CD8-positive, alpha-beta memory T cell (primary cell): ENCODE results near the gene EOLA1. TPM values are rescaled to one million over a fixed set of nuclear protein-coding genes. Genes with fewer than 3 reads are reported as not detected.
"Not testable (repeated sequence)": the region's sequence is repeated elsewhere in the genome, so short reads cannot be mapped to it uniquely, and the experiment has no call there.

Source experiments
- CTCF ChIA-PET: fragments of 350-600 bp; sonication (Branson Sonifier 250); formaldehyde crosslinking; loops from one replicate; lab custom pipeline; 2021; ENCODE audit warnings: antibody characterized with exemption; lab: Charles Lee
- POLR2A ChIA-PET: fragments of 350-600 bp; sonication (Branson Sonifier 250); formaldehyde crosslinking; loops from one replicate; lab custom pipeline; 2021; ENCODE audit warnings: antibody characterized with exemption; lab: Charles Lee
- DNase-seq, 5 donors: peaks; one replicate each; pipeline versions ENCODE4 v3.0.0 to v3.0.0-alpha.2; 2020 to 2022; ENCODE audit warnings: mixed read lengths in 1 of 5
- H3K27ac ChIP-seq: one replicate; pipeline ENCODE4 v1.7.0; 2013; ENCODE audit warnings: low read depth, mild to moderate bottlenecking, low read length, moderate library complexity
- H3K27me3 ChIP-seq: 2 replicates; pipeline ENCODE4 v1.7.0; 2013; ENCODE audit warnings: low read length, mild to moderate bottlenecking; ENCODE audit not compliant: insufficient read depth, poor library complexity, severe bottlenecking
- H3K36me3 ChIP-seq: 2 replicates; pipeline ENCODE4 v1.7.0; 2013; ENCODE audit warnings: mild to moderate bottlenecking, low read length, moderate library complexity; ENCODE audit not compliant: insufficient read depth
- H3K4me1 ChIP-seq: 2 replicates; pipeline ENCODE4 v1.7.0; 2013; ENCODE audit warnings: mild to moderate bottlenecking, low read length, moderate library complexity; ENCODE audit not compliant: insufficient read depth
- H3K4me3 ChIP-seq: 2 replicates; pipeline ENCODE4 v1.7.0; 2013; ENCODE audit warnings: mild to moderate bottlenecking, low read length
- H3K9me3 ChIP-seq: 2 replicates; pipeline ENCODE4 v1.7.0; 2013; ENCODE audit warnings: mild to moderate bottlenecking, low read length
- H3K27ac Mint-ChIP-seq, 8 donors: one replicate each; pipeline ENCODE4 v1.8.0; 2020 to 2021; ENCODE audit warnings: mixed read lengths in 8 of 8, mild to moderate bottlenecking in 6 of 8, inconsistent platforms in 3 of 8, moderate library complexity in 3 of 8
- H3K27me3 Mint-ChIP-seq, 2 donors: one replicate each; pipeline ENCODE4 v1.8.0; 2020 to 2021; ENCODE audit warnings: mixed read lengths in 2 of 2, mild to moderate bottlenecking in 1 of 2, moderate library complexity in 1 of 2
- H3K36me3 Mint-ChIP-seq, 3 donors: one replicate each; pipeline ENCODE4 v1.8.0; 2020 to 2021; ENCODE audit warnings: mixed read lengths in 3 of 3, inconsistent platforms in 1 of 3, mild to moderate bottlenecking in 1 of 3
- H3K4me1 Mint-ChIP-seq, 3 donors: one replicate each; pipeline ENCODE4 v1.8.0; 2020 to 2021; ENCODE audit warnings: mixed read lengths in 3 of 3, inconsistent platforms in 1 of 3, mild to moderate bottlenecking in 1 of 3
- H3K4me3 Mint-ChIP-seq, 7 donors: one replicate each; pipeline ENCODE4 v1.8.0; 2020 to 2021; ENCODE audit warnings: mixed read lengths in 7 of 7, mild to moderate bottlenecking in 6 of 7, moderate library complexity in 4 of 7, inconsistent platforms in 2 of 7
- H3K9me3 Mint-ChIP-seq, 5 donors: one replicate each; pipeline ENCODE4 v1.8.0; 2020 to 2022; ENCODE audit warnings: mixed read lengths in 5 of 5, mild to moderate bottlenecking in 3 of 5, moderate library complexity in 2 of 5, inconsistent platforms in 1 of 5
- polyA plus RNA-seq: library from polyadenylated mRNA; unstranded; fragments of 300-500 nt; fragmentation: Illumina TruSeq; gene quantifications from one replicate; pipeline ENCODE4 v1.2.3, GENCODE V29; 2021
- total RNA-seq, 2 experiments: library from RNA; stranded (reverse); gene quantifications; one replicate each; pipeline ENCODE4 v1.2.3, GENCODE V29; 2021

EOLA1 gene
- total and polyA plus RNA-seq, 3 experiments from 2014 or later = 19.9 to 35.3 (median 33.4) TPM

- CTCF ChIA-PET, H3K27ac Mint-ChIP-seq: not testable (repeated sequence)
These were observed 7.0 kb downstream of the EOLA1 start for GRCh38 chrX:149547782-149548181.

DNA sequence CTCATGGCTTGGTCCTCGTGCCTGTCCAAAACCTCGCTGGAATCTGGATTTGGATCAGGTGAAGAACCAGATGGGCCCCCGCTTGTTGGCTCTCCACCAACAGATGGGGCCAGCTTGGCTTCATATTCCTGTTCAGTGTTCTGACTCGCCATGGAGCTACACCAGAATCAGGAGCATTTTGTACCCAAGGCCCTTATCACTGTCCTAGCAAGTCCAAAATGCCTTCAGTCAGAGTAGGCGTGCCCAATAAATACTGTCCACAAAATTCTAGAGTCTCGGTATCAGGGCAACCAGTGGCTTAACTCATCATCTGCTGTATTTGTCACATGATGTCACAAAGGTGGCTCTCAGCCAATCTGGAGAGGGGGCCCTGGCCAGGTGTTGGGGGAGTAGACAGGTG lies 8.9 kb downstream of the EOLA1 start, which contains the start of gene HSFX3:
Gene HSFX3, minus strand, starts transcription at position 224 of the 400 bp plus-strand sequence. Its CDS starts 72 bp downstream, at position 152.
- H3K27ac Mint-ChIP-seq, DNase-seq, H3K36me3 ChIP-seq, H3K4me1 Mint-ChIP-seq, H3K27ac ChIP-seq, H3K4me1 ChIP-seq, POLR2A ChIA-PET, H3K36me3 Mint-ChIP-seq, H3K9me3 ChIP-seq, H3K4me3 Mint-ChIP-seq, H3K27me3 ChIP-seq, CTCF ChIA-PET, H3K27me3 Mint-ChIP-seq, H3K4me3 ChIP-seq, H3K9me3 Mint-ChIP-seq: not testable (repeated sequence)

More at GRCh38 chrX:149547782-149548181, 7.0 kb downstream of the EOLA1 start:
- H3K27me3 ChIP-seq, H3K27me3 Mint-ChIP-seq, POLR2A ChIA-PET, H3K4me3 ChIP-seq, H3K27ac ChIP-seq, DNase-seq, H3K36me3 ChIP-seq, H3K9me3 Mint-ChIP-seq, H3K9me3 ChIP-seq, H3K4me1 ChIP-seq, H3K4me1 Mint-ChIP-seq, H3K4me3 Mint-ChIP-seq: not testable (repeated sequence)
- H3K36me3 Mint-ChIP-seq = peaks cover 0 to 12% (median 0%) of the 10 kb centered on the region in 3 donors

DNA sequence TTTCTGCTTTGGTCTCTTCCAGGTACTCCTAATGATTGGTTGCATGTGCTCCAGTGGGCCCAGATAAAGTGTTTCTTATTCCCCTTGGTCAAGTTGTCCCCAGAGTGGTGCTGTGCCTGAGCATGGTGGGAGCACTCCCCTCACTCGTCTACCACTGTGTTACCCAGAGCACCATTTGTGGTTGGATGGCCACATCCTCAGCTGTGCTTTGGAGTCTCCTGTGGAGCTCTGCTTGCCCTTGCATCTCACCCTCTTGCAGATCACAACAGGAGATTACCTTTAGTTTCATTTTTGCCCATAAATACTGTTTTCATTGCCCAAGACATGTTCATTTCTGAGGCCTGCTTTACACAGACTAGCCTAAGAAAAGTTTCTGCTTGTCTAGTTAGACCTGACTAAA lies 9.6 kb downstream of the EOLA1 start:
- H3K27ac Mint-ChIP-seq, H3K4me1 ChIP-seq, H3K9me3 Mint-ChIP-seq, H3K4me3 Mint-ChIP-seq, H3K27ac ChIP-seq, H3K27me3 ChIP-seq, H3K4me3 ChIP-seq, H3K27me3 Mint-ChIP-seq, DNase-seq, H3K4me1 Mint-ChIP-seq, H3K36me3 ChIP-seq, H3K9me3 ChIP-seq, H3K36me3 Mint-ChIP-seq, POLR2A ChIA-PET, CTCF ChIA-PET: not testable (repeated sequence)

GRCh38 chrX:149551245-149551938 lies 10.6 kb downstream of the EOLA1 start:
- not testable (repeated sequence) for H3K27ac ChIP-seq

DNA sequence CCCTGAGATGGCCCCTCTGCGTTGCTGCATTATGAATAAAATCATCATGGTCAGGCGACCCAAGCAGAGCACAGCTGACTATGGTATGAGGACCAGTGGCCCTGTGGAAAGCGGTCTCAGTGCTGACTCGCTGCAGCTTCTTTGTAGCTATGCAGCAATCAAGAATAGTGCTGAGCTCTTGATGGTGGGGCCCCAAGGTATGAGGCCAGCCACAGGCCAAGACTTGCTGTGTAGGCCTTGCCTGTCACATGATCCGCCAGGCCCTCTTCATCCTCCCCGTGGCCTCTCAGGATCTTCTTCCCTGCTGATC lies 11.1 kb downstream of the EOLA1 start:
- H3K36me3 Mint-ChIP-seq, H3K36me3 ChIP-seq, H3K27me3 Mint-ChIP-seq, H3K27ac Mint-ChIP-seq, H3K9me3 ChIP-seq, H3K4me1 Mint-ChIP-seq, DNase-seq, H3K4me3 ChIP-seq, H3K27me3 ChIP-seq, POLR2A ChIA-PET, H3K27ac ChIP-seq, H3K9me3 Mint-ChIP-seq, CTCF ChIA-PET, H3K4me1 ChIP-seq, H3K4me3 Mint-ChIP-seq: not testable (repeated sequence)

More at GRCh38 chrX:149551245-149551938, 10.6 kb downstream of the EOLA1 start:
- H3K4me1 Mint-ChIP-seq, H3K9me3 Mint-ChIP-seq, POLR2A ChIA-PET, H3K36me3 Mint-ChIP-seq, CTCF ChIA-PET, H3K4me3 Mint-ChIP-seq, H3K27me3 Mint-ChIP-seq, H3K27ac Mint-ChIP-seq, H3K36me3 ChIP-seq, DNase-seq, H3K27me3 ChIP-seq, H3K4me1 ChIP-seq, H3K9me3 ChIP-seq, H3K4me3 ChIP-seq: not testable (repeated sequence)

- H3K27me3 ChIP-seq, H3K4me1 Mint-ChIP-seq, POLR2A ChIA-PET, H3K27ac Mint-ChIP-seq, H3K9me3 ChIP-seq, CTCF ChIA-PET, H3K4me3 ChIP-seq, DNase-seq, H3K36me3 ChIP-seq, H3K36me3 Mint-ChIP-seq, H3K9me3 Mint-ChIP-seq, H3K4me3 Mint-ChIP-seq, H3K27me3 Mint-ChIP-seq, H3K27ac ChIP-seq, H3K4me1 ChIP-seq: not testable (repeated sequence)
These were observed 14.4 kb downstream of the EOLA1 start for GRCh38 chrX:149555251-149555650.

DNA sequence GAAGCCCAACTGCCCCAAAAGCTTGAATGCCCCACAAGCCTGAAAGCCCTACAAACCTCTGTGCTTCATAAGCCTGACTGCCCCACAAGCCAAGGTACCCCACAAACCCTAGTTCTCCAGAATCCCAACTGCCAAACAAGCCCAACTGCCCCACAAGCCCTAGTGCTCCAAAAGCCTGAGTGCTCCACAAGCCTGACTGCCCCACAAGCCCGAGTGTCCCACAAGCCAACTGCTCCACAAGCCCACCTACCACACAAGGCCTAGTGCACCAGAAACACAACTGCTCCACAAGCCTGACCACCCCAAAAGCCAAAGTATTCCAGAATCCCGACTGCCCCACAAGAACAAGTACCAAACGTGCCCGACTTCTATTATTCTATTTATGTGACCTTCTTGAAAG lies 22.5 kb downstream of the EOLA1 start:
- Mint-ChIP-seq H3K36me3 (no peaks in the 10 kb centered on the region), H3K27ac (no peak overlapping the region), H3K4me3 (no peak overlapping the region), H3K9me3 (no peaks in the 10 kb centered on the region), H3K4me1 (no peaks in the 10 kb centered on the region), H3K27me3 (peaks cover 0 to 5% of the 10 kb centered on the region in 2 donors)
- no peak for DNase-seq
- Histone ChIP-seq H3K4me3 (no peak overlapping the region), H3K27me3 (no peaks in the 10 kb centered on the region), H3K36me3 (no peaks in the 10 kb centered on the region), H3K9me3 (no peaks in the 10 kb centered on the region), H3K4me1 (no peaks in the 10 kb centered on the region), H3K27ac (no peak overlapping the region)
- POLR2A ChIA-PET = no interaction called here
- CTCF ChIA-PET = no interaction called here

GRCh38 chrX:149567621-149568417 lies 27.0 kb downstream of the EOLA1 start:
- H3K4me1 ChIP-seq = no peaks in the 10 kb centered on the region
- H3K27me3 ChIP-seq = no peaks in the 10 kb centered on the region
- no peaks in the 10 kb centered on the region for H3K9me3 Mint-ChIP-seq
- no peak for DNase-seq
- no peak overlapping the region for H3K4me3 ChIP-seq
- H3K36me3 Mint-ChIP-seq = no peaks in the 10 kb centered on the region
- H3K9me3 ChIP-seq = no peaks in the 10 kb centered on the region
- no peak overlapping the region for H3K27ac ChIP-seq
- H3K4me1 Mint-ChIP-seq = no peaks in the 10 kb centered on the region
- POLR2A ChIA-PET = no interaction called here
- H3K27me3 Mint-ChIP-seq = peaks cover 3 to 4% of the 10 kb centered on the region in 2 donors
- H3K36me3 ChIP-seq = no peaks in the 10 kb centered on the region
- CTCF ChIA-PET = no interaction called here
- H3K4me3 Mint-ChIP-seq = no peak overlapping the region
- no peak overlapping the region for H3K27ac Mint-ChIP-seq
